ENCODE data around the gene SLC35B4. TPM values are rescaled to one million over a fixed set of nuclear protein-coding genes. Genes with fewer than 3 reads are reported as not detected.

The SLC35B4 gene
- total and polyA plus RNA-seq, 2 experiments from 2014 or later = 13.7 to 18.8 TPM

DNA sequence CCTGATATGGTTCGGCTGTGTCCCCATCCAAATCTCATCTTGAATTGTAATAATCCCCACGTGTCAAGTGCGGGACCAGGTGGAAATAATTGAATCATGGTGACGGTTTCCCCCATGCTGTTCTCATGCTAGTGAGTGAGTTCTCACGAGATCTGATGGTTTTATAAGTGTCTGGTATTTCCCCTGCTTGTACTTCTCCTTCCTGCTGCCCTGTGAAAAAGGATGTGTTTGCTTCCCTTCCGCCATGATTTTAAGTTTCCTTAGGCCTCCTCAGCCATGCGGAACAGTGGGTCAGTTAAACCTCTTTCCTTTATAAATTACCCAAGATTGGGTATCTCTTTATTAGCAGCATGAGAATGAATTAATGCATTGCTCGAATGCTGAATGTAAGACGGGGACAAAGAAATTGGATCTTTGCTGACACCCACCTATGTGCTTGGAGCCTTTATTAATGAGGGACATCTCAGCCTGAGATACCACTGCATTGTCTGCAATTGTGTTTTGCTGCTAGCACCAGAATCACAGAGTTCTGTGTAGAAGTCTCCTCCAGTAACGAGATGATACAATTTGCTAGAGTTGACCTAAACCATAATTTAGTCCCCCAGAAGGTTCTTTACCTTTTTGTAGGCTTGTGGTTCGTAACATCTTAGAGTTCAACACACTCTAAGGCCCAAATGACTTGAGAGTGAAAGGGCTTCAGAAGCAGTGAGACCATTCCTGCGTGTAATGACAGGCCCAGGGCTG lies 28.6 kb downstream of the SLC35B4 start:
- Histone ChIP-seq H3K4me1 (ENCODE audit: insufficient read depth) (peaks cover 8% of the 10 kb centered on the region), H3K9me3 (ENCODE audit: low read depth) (no peaks in the 10 kb centered on the region), H3K36me3 (replicated peaks; ENCODE audit: insufficient read depth, low read depth) (no peaks in the 10 kb centered on the region), H3K27ac (peak overlapping the region; percentile 1), H3K79me2 (no peaks in the 10 kb centered on the region), H3K9me2 (replicated peaks; ENCODE audit: insufficient read depth) (no peaks in the 10 kb centered on the region), H3K4me3 (no peak overlapping the region), H4K20me1 (ENCODE audit: insufficient read depth, poor library complexity, severe bottlenecking) (no peaks in the 10 kb centered on the region), H3K4me2 (no peak overlapping the region), H3K27me3 (no peaks in the 10 kb centered on the region), H2AFZ (no peak overlapping the region)
- DNase-seq (ENCODE audit: low spot score) = no peak
- 72% methylated on average over 12 of the region's 12 CpGs for WGBS (ENCODE audit: low lambda C conversion rate, missing lambda C conversion rate)
- TF ChIP-seq, protein P1, sequence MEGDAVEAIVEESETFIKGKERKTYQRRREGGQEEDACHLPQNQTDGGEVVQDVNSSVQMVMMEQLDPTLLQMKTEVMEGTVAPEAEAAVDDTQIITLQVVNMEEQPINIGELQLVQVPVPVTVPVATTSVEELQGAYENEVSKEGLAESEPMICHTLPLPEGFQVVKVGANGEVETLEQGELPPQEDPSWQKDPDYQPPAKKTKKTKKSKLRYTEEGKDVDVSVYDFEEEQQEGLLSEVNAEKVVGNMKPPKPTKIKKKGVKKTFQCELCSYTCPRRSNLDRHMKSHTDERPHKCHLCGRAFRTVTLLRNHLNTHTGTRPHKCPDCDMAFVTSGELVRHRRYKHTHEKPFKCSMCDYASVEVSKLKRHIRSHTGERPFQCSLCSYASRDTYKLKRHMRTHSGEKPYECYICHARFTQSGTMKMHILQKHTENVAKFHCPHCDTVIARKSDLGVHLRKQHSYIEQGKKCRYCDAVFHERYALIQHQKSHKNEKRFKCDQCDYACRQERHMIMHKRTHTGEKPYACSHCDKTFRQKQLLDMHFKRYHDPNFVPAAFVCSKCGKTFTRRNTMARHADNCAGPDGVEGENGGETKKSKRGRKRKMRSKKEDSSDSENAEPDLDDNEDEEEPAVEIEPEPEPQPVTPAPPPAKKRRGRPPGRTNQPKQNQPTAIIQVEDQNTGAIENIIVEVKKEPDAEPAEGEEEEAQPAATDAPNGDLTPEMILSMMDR (IDR thresholded peaks at IDR 0.05; ENCODE audit: poor library complexity) = no peak
- TF ChIP-seq EZH2phosphoT487 (IDR thresholded peaks at IDR 0.05; ENCODE audit: low read depth, severe bottlenecking, unreplicated experiment) (no peak), EZH2 (IDR thresholded peaks at IDR 0.05; ENCODE audit: borderline replicate concordance) (no peak)

DNA sequence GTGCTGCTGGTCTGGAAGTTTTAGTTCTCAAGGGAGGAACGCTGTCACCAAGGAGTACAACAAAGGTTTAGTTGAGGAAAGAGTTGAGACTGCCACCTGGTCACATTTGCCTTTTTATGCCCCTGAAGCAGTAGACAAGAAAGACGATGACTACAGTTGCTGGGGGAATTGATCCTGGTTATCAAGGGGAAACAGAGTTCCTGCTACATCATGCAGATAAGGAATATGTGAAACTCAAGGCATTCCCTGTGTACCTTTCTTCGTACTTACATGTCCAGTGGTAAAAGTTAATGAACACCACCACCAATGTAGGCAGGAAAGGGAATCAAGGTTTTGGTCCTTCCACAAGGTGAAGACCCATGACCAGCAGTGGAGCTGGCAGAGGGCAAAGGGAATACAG lies 31.8 kb downstream of the SLC35B4 start:
- WGBS (ENCODE audit: low lambda C conversion rate, missing lambda C conversion rate) = 94% methylated on average over 3 of the region's 3 CpGs

DNA sequence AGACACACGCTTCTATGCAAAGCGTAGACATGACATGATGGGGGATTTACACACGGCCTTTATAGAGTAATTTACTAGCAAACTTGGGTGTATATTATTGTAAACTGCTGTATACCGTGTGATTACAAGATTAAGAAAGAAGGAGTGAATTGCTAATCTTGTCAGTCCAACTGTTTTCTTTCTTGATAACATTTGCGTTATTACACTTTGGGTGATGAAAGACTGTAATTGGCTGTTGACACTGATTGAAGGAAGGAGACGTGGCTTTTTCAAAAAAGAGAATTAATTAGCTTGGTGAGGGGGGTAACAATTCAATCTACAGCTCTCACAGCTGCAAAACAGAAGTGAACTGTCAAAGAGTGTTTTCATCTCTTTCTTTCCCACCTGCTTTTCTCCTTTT lies 32.7 kb downstream of the SLC35B4 start:
- Histone ChIP-seq H3K79me2 (no peaks in the 10 kb centered on the region), H4K20me1 (ENCODE audit: insufficient read depth, poor library complexity, severe bottlenecking) (no peaks in the 10 kb centered on the region), H3K27ac (no peak overlapping the region), H3K36me3 (replicated peaks; ENCODE audit: insufficient read depth, low read depth) (no peaks in the 10 kb centered on the region), H3K4me1 (ENCODE audit: insufficient read depth) (no peaks in the 10 kb centered on the region), H3K9me3 (ENCODE audit: low read depth) (no peaks in the 10 kb centered on the region), H2AFZ (no peak overlapping the region), H3K9me2 (replicated peaks; ENCODE audit: insufficient read depth) (no peaks in the 10 kb centered on the region), H3K4me3 (no peak overlapping the region), H3K27me3 (peaks cover 6% of the 10 kb centered on the region), H3K4me2 (no peak overlapping the region)
- no peak for TF ChIP-seq EZH2phosphoT487 (IDR thresholded peaks at IDR 0.05; ENCODE audit: low read depth, severe bottlenecking, unreplicated experiment)
- TF ChIP-seq, protein P1 (IDR thresholded peaks at IDR 0.05; ENCODE audit: poor library complexity) = no peak
- TF ChIP-seq EZH2 (IDR thresholded peaks at IDR 0.05; ENCODE audit: borderline replicate concordance) = no peak
- 77% methylated on average over 6 of the region's 6 CpGs for WGBS (ENCODE audit: low lambda C conversion rate, missing lambda C conversion rate)
- no peak for DNase-seq (ENCODE audit: low spot score)

More for the DNA sequence above, 31.8 kb downstream of the SLC35B4 start:
- Histone ChIP-seq H3K4me3 (no peak overlapping the region), H3K9me2 (replicated peaks; ENCODE audit: insufficient read depth) (no peaks in the 10 kb centered on the region), H3K27me3 (peaks cover under 1% of the 10 kb centered on the region), H3K4me2 (no peak overlapping the region), H3K79me2 (no peaks in the 10 kb centered on the region), H3K27ac (no peak overlapping the region), H3K9me3 (ENCODE audit: low read depth) (no peaks in the 10 kb centered on the region), H3K36me3 (replicated peaks; ENCODE audit: insufficient read depth, low read depth) (no peaks in the 10 kb centered on the region), H3K4me1 (ENCODE audit: insufficient read depth) (peaks cover 1% of the 10 kb centered on the region), H4K20me1 (ENCODE audit: insufficient read depth, poor library complexity, severe bottlenecking) (no peaks in the 10 kb centered on the region), H2AFZ (no peak overlapping the region)
- DNase-seq (ENCODE audit: low spot score) = no peak
- TF ChIP-seq EZH2 (IDR thresholded peaks at IDR 0.05; ENCODE audit: borderline replicate concordance) (no peak), EZH2phosphoT487 (IDR thresholded peaks at IDR 0.05; ENCODE audit: low read depth, severe bottlenecking, unreplicated experiment) (no peak)
- TF ChIP-seq, protein P1 (IDR thresholded peaks at IDR 0.05; ENCODE audit: poor library complexity) = no peak
